Measurements from ENCODE around the gene STUB1.

The STUB1 gene

GRCh38 chr16:679814-680624 lies at the start of gene STUB1:
TSS of gene STUB1 (plus strand) at chr16:680410. CDS start at chr16:680526, 116 bp downstream.
- Mint-ChIP-seq H3K27me3 (ENCODE audit: low read depth) (no peaks in the 10 kb centered on the region), H3K36me3 (ENCODE audit: low read depth) (peaks cover 8% of the 10 kb centered on the region), H3K27ac (peak within 1 kb of the TSS; percentile 79), H3K4me3 (peak within 1 kb of the TSS; percentile 82), H3K9me3 (no peaks in the 10 kb centered on the region), H3K4me1 (ENCODE audit: low read depth) (peaks cover 13% of the 10 kb centered on the region)

DNA sequence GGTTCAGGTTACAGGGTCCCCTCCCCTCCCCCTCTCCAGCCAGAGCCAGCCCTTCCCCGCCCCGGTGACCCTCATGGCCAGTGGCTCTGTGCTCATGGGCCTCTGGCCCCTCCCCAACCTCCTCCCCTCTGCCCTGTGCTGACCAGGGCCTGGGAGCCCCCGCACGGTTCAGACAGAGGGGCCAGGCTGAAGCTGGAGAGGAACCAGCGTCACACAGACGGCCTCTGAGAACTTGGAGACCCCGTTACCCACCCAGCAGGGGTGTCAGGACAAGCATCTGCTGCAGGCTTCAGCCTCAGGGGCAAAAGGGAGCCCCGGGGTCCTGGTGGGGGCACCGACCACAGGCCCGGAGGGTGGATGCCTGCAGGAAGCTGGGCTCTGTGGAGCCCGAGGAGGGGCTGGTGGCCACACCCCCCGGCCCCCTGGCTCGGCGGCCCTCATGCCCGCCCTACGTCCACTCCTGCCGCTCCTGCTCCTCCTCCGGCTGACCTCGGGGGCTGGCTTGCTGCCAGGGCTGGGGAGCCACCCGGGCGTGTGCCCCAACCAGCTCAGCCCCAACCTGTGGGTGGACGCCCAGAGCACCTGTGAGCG lies 49.3 kb upstream of the STUB1 start, which contains the start of gene WFIKKN1:
Gene WFIKKN1, plus strand, starts transcription at position 171 of the 591 bp plus-strand sequence. Its CDS starts 269 bp downstream, at position 440.
- H3K9me3 Mint-ChIP-seq: no peaks in the 10 kb centered on the region
- peaks cover 3% of the 10 kb centered on the region for H3K4me1 Mint-ChIP-seq (ENCODE audit: low read depth)
- H3K27ac Mint-ChIP-seq: no peak within 1 kb of the TSS
- H3K27me3 Mint-ChIP-seq (ENCODE audit: low read depth): no peaks in the 10 kb centered on the region
- no peaks in the 10 kb centered on the region for H3K36me3 Mint-ChIP-seq (ENCODE audit: low read depth)
- H3K4me3 Mint-ChIP-seq: no peak within 1 kb of the TSS

DNA sequence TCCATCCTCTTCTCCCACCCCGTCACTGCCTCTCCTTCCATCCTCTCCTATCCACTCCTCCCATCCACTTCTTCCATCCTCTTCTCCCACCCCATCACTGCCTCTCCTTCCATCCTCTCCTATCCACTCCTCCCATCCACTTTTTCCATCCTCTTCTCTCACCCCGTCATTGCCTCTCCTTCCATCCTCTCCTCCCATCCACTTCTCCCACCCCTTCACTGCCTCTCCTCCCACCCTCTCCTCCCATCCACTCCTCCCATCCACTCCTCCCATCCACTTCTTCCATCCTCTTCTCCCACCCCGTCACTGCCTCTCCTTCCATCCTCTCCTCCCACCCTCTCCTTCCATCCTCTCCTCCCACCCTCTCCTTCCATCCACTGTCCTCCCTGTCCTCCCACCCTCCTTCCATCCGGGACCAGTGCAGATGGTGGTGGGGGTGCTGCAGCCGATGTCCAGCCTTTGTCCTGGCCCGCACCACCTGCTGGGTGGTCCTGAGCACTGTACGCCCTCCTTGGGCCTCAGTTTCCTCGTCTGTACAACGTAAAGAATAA lies 48.3 kb upstream of the STUB1 start:
- H3K36me3 Mint-ChIP-seq (ENCODE audit: low read depth): no peaks in the 10 kb centered on the region
- H3K27ac Mint-ChIP-seq: no peak overlapping the region
- H3K4me1 Mint-ChIP-seq (ENCODE audit: low read depth): peaks cover 7% of the 10 kb centered on the region
- no peak overlapping the region for H3K4me3 Mint-ChIP-seq
- peaks cover 5% of the 10 kb centered on the region for H3K27me3 Mint-ChIP-seq (ENCODE audit: low read depth)
- H3K9me3 Mint-ChIP-seq: no peaks in the 10 kb centered on the region

DNA sequence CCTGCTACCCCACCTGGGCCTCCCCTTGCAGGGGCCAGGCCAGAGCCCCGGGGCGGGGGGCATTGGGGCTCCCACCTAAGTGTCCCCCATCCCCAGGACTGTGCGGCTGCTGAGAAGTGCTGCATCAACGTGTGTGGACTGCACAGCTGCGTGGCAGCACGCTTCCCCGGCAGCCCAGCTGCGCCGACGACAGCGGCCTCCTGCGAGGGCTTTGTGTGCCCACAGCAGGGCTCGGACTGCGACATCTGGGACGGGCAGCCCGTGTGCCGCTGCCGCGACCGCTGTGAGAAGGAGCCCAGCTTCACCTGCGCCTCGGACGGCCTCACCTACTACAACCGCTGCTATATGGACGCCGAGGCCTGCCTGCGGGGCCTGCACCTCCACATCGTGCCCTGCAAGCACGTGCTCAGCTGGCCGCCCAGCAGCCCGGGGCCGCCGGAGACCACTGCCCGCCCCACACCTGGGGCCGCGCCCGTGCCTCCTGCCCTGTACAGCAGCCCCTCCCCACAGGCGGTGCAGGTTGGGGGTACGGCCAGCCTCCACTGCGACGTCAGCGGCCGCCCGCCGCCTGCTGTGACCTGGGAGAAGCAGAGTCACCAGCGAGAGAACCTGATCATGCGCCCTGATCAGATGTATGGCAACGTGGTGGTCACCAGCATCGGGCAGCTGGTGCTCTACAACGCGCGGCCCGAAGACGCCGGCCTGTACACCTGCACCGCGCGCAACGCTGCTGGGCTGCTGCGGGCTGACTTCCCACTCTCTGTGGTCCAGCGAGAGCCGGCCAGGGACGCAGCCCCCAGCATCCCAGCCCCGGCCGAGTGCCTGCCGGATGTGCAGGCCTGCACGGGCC lies 47.5 kb upstream of the STUB1 start:
- H3K4me1 Mint-ChIP-seq (ENCODE audit: low read depth): peaks cover 7% of the 10 kb centered on the region
- H3K4me3 Mint-ChIP-seq: no peak overlapping the region
- peaks cover 5% of the 10 kb centered on the region for H3K27me3 Mint-ChIP-seq (ENCODE audit: low read depth)
- H3K36me3 Mint-ChIP-seq (ENCODE audit: low read depth): no peaks in the 10 kb centered on the region
- H3K9me3 Mint-ChIP-seq: no peaks in the 10 kb centered on the region
- H3K27ac Mint-ChIP-seq: no peak overlapping the region

DNA sequence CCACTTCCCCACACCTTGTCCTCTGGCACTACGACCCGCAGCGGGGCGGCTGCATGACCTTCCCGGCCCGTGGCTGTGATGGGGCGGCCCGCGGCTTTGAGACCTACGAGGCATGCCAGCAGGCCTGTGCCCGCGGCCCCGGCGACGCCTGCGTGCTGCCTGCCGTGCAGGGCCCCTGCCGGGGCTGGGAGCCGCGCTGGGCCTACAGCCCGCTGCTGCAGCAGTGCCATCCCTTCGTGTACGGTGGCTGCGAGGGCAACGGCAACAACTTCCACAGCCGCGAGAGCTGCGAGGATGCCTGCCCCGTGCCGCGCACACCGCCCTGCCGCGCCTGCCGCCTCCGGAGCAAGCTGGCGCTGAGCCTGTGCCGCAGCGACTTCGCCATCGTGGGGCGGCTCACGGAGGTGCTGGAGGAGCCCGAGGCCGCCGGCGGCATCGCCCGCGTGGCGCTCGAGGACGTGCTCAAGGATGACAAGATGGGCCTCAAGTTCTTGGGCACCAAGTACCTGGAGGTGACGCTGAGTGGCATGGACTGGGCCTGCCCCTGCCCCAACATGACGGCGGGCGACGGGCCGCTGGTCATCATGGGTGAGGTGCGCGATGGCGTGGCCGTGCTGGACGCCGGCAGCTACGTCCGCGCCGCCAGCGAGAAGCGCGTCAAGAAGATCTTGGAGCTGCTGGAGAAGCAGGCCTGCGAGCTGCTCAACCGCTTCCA lies 46.7 kb upstream of the STUB1 start:
- no peaks in the 10 kb centered on the region for H3K9me3 Mint-ChIP-seq
- peaks cover 5% of the 10 kb centered on the region for H3K27me3 Mint-ChIP-seq (ENCODE audit: low read depth)
- peaks cover 7% of the 10 kb centered on the region for H3K4me1 Mint-ChIP-seq (ENCODE audit: low read depth)
- H3K27ac Mint-ChIP-seq: no peak overlapping the region
- no peaks in the 10 kb centered on the region for H3K36me3 Mint-ChIP-seq (ENCODE audit: low read depth)
- H3K4me3 Mint-ChIP-seq: no peak overlapping the region

- H3K4me3 Mint-ChIP-seq: peak overlapping the region; percentile 60
- peaks cover 7% of the 10 kb centered on the region for H3K4me1 Mint-ChIP-seq (ENCODE audit: low read depth)
- H3K36me3 Mint-ChIP-seq (ENCODE audit: low read depth): no peaks in the 10 kb centered on the region
- no peak overlapping the region for H3K27ac Mint-ChIP-seq
- no peaks in the 10 kb centered on the region for H3K9me3 Mint-ChIP-seq
- peaks cover 5% of the 10 kb centered on the region for H3K27me3 Mint-ChIP-seq (ENCODE audit: low read depth)
These were observed 46.0 kb upstream of the STUB1 start for GRCh38 chr16:634051-634670.

GRCh38 chr16:634996-635395 lies 45.2 kb upstream of the STUB1 start:
- Mint-ChIP-seq H3K27ac (peak overlapping the region; percentile 70), H3K4me1 (ENCODE audit: low read depth) (peaks cover 7% of the 10 kb centered on the region), H3K27me3 (ENCODE audit: low read depth) (peaks cover 5% of the 10 kb centered on the region)

GRCh38 chr16:635573-636205 lies 44.5 kb upstream of the STUB1 start:
- Mint-ChIP-seq H3K27me3 (ENCODE audit: low read depth) (peaks cover 5% of the 10 kb centered on the region), H3K9me3 (no peaks in the 10 kb centered on the region), H3K27ac (no peak overlapping the region), H3K4me3 (peak overlapping the region; percentile 37), H3K36me3 (ENCODE audit: low read depth) (no peaks in the 10 kb centered on the region), H3K4me1 (ENCODE audit: low read depth) (peaks cover 10% of the 10 kb centered on the region)

More at GRCh38 chr16:634996-635395, 45.2 kb upstream of the STUB1 start:
- Mint-ChIP-seq H3K9me3 (no peaks in the 10 kb centered on the region), H3K36me3 (ENCODE audit: low read depth) (no peaks in the 10 kb centered on the region), H3K4me3 (peak overlapping the region; percentile 65)

GRCh38 chr16:636206-637080 lies 43.8 kb upstream of the STUB1 start, which contains the start of gene METTL26:
TSS of gene METTL26 (minus strand) at chr16:636305. CDS start at chr16:636290, 15 bp downstream.
- peaks cover 5% of the 10 kb centered on the region for H3K27me3 Mint-ChIP-seq (ENCODE audit: low read depth)
- H3K27ac Mint-ChIP-seq: peak within 1 kb of the TSS; percentile 94
- H3K4me1 Mint-ChIP-seq (ENCODE audit: low read depth): peaks cover 10% of the 10 kb centered on the region

GRCh38 chr16:637081-638018 lies 42.9 kb upstream of the STUB1 start:
- Mint-ChIP-seq H3K27ac (no peak overlapping the region), H3K9me3 (no peaks in the 10 kb centered on the region), H3K36me3 (ENCODE audit: low read depth) (no peaks in the 10 kb centered on the region), H3K27me3 (ENCODE audit: low read depth) (peaks cover 5% of the 10 kb centered on the region), H3K4me1 (ENCODE audit: low read depth) (peaks cover 9% of the 10 kb centered on the region), H3K4me3 (peak overlapping the region; percentile 84)

More at GRCh38 chr16:636206-637080, 43.8 kb upstream of the STUB1 start, which contains the start of gene METTL26:
- Mint-ChIP-seq H3K4me3 (peak within 1 kb of the TSS; percentile 84), H3K36me3 (ENCODE audit: low read depth) (no peaks in the 10 kb centered on the region), H3K9me3 (no peaks in the 10 kb centered on the region)

- peaks cover 5% of the 10 kb centered on the region for H3K27me3 Mint-ChIP-seq (ENCODE audit: low read depth)
- H3K9me3 Mint-ChIP-seq: no peaks in the 10 kb centered on the region
- H3K4me3 Mint-ChIP-seq: no peak overlapping the region
- peaks cover 9% of the 10 kb centered on the region for H3K4me1 Mint-ChIP-seq (ENCODE audit: low read depth)
- H3K27ac Mint-ChIP-seq: no peak overlapping the region
- no peaks in the 10 kb centered on the region for H3K36me3 Mint-ChIP-seq (ENCODE audit: low read depth)
These were observed 42.1 kb upstream of the STUB1 start for GRCh38 chr16:638034-638543.

Data from T-helper 1 cell treated with Interleukin-12 subunit alpha and Interleukin-12 subunit beta and Interleukin-4 antibody, amounts not matched to agents 30 μg/mL and 1 μg/mL, for 36 hours (primary cell).